Kidney epithelial cell (primary cell): ENCODE data around the gene RNU6-8. TPM values are rescaled to one million over a fixed set of nuclear protein-coding genes. Genes with fewer than 3 reads are reported as not detected.
A peak's percentile ranks its signal among the peaks of the same experiment; 100 is the strongest.

Experiments
- DNase-seq: peaks from one replicate; pipeline ENCODE4 v3.0.0-alpha.2; 2010; ENCODE audit warnings: low read depth
- H3K27me3 ChIP-seq: 2 replicates; pipeline ENCODE4 v1.6.0; 2011; ENCODE audit warnings: low read length; ENCODE audit not compliant: control insufficient read depth, insufficient read depth
- H3K36me3 ChIP-seq: 2 replicates; pipeline ENCODE4 v1.5.1; 2011; ENCODE audit warnings: low read length; ENCODE audit not compliant: control insufficient read depth, insufficient read depth
- H3K4me3 ChIP-seq: 2 replicates; pipeline ENCODE4 v1.5.1; 2011; ENCODE audit warnings: low read depth, mild to moderate bottlenecking, control low read depth, low read length
- CTCF ChIP-seq: IDR thresholded peaks from 2 replicates; pipeline ENCODE4 v1.5.1; 2011; ENCODE audit warnings: mild to moderate bottlenecking, moderate library complexity, low read length, control low read depth, inconsistent platforms; ENCODE audit not compliant: insufficient read depth, poor library complexity, severe bottlenecking
- total RNA-seq: library from RNA; depleted of rRNA; stranded (reverse); fragments of >200 nt; gene quantifications from 2 replicates; pipeline ENCODE4 v1.2.3, GENCODE V29; 2015

Gene RNU6-8
- total RNA-seq, 1 donor from 2014 or later = not detected

DNA sequence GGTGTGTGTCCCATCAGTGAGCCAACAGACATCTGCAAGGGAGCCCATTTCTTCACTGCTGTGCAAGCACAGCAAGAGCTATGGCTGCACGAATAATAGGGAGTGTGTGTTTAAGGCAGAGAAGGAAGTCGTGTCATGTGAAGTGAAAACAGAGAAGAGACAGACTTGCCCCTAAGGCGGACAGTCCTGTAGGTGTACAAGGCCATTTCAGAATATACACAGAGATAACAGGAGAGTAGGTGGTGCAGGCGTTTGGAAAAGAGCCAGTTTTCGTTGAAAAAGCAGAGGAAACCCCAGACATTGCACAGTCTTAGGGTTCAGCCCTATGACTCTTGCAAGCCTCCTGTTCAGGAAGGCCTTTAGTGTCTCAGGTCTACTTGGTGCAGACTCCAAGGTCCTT lies 46.3 kb upstream of the RNU6-8 start:
- no peaks in the 10 kb centered on the region for H3K27me3 ChIP-seq
- H3K36me3 ChIP-seq = no peaks in the 10 kb centered on the region
- no peak for TF ChIP-seq CTCF
- H3K4me3 ChIP-seq = no peak overlapping the region
- DNase-seq = no peak

DNA sequence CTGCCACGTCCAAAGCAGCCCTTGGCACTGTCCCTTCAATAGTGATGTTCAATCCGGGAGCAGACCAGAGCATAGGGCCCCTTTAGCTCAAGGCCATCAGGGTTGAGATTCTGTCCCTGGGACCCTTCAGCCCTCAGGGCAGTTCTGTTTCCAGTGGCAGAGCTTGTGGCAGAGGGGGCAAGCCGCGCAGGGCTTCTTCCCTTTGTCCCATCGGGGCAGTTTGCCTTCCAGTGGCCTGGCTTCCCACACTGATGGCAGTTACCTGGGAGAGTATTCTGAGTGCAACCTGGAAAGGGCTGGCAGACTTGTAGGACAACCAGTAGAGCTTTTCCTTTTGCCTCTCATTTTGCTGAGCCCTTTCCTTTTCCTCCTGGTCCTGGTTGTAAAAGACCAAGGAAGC lies 43.7 kb upstream of the RNU6-8 start:
- Histone ChIP-seq H3K4me3 (no peak overlapping the region), H3K27me3 (no peaks in the 10 kb centered on the region), H3K36me3 (no peaks in the 10 kb centered on the region)
- DNase-seq = no peak
- no peak for TF ChIP-seq CTCF

DNA sequence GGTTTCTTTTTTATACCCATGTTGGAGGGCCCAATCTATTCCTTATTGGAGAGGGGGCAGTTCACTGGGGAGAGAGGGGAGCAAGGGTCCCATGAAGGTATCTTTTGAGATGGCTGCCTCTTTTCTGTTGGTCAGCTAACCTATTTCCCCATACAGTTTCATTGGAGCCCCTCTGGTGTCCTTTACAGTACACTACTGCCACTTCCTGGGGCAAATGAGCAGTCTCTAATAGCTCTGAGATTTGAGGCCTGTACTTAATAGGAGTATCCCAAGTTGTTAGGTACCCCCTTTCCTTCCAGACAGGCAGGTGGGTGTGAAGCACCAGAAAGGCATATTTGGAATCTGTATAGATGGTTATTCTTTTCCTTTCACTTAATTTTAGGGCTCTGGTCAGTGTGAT lies 41.3 kb upstream of the RNU6-8 start:
- no peak for DNase-seq
- no peaks in the 10 kb centered on the region for H3K27me3 ChIP-seq
- H3K36me3 ChIP-seq = no peaks in the 10 kb centered on the region
- peak; percentile 26 for TF ChIP-seq CTCF
- H3K4me3 ChIP-seq = no peak overlapping the region

GRCh38 chr14:32233260-32233659 lies 30.2 kb upstream of the RNU6-8 start:
- no peaks in the 10 kb centered on the region for H3K27me3 ChIP-seq
- H3K4me3 ChIP-seq = no peak overlapping the region
- DNase-seq = no peak
- TF ChIP-seq CTCF = no peak
- no peaks in the 10 kb centered on the region for H3K36me3 ChIP-seq

DNA sequence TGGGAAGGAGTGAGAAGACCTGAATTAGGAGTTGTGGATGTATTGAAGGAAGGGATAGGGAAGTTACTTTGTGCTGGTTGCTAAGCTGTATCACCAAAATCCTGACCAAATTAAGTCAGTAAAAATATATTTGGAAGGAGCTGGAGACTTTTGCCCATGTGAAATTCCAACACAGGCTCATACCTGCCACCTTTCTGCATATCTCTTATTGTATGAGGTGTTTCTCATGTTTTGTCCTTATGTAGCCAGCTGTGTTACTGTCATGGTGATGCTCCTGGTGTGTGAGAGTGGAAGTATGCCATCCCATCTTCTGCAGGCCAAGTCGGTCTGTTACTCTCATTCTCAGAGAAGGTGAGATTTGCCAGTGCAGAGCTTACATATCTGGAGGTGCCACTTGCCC lies 29.4 kb upstream of the RNU6-8 start:
- no peaks in the 10 kb centered on the region for H3K36me3 ChIP-seq
- H3K4me3 ChIP-seq = no peak overlapping the region
- no peaks in the 10 kb centered on the region for H3K27me3 ChIP-seq
- no peak for TF ChIP-seq CTCF
- no peak for DNase-seq

DNA sequence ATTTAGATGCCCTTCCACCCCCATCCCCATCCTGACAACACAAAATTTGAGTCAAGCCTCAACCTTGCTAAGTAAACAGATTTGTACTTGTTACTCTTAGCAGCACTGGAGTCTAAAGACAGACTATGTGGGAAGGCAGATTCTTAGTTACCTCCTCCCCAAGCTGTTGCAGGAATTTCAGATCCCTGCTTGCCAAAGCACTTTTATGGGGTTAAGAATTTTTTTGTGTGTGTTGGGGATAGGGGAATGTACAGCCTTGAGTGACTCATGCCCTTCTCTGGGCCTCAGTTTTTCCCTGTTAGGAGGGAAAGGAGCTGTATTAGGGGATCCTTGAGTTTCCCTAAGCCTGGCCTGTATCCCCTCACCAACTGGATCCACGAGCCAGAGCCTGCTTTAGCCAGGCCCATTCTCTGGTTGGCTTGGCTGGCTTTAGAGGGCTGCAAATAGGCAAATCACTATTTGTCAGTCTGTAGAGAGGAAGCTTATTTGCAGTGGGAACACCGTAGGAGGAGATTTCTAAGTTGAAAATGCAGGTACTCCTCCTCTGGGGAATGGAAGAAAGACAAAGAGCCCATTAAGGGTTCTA lies 27.7 kb upstream of the RNU6-8 start:
- Histone ChIP-seq H3K4me3 (no peak overlapping the region), H3K36me3 (no peaks in the 10 kb centered on the region), H3K27me3 (no peaks in the 10 kb centered on the region)
- DNase-seq = peak; percentile 26
- TF ChIP-seq CTCF = no peak
